ENCODE results near the gene GINM1. TPM values are rescaled to one million over a fixed set of nuclear protein-coding genes. Genes with fewer than 3 reads are reported as not detected.
A peak's percentile ranks its signal among the peaks of the same experiment; 100 is the strongest.

Gene GINM1
- 56.2 and 71.1 TPM in 2 replicates for total RNA-seq (2014; rRNA removed; shearing (Covaris generic); ENCODE audit: low replicate concordance)

DNA sequence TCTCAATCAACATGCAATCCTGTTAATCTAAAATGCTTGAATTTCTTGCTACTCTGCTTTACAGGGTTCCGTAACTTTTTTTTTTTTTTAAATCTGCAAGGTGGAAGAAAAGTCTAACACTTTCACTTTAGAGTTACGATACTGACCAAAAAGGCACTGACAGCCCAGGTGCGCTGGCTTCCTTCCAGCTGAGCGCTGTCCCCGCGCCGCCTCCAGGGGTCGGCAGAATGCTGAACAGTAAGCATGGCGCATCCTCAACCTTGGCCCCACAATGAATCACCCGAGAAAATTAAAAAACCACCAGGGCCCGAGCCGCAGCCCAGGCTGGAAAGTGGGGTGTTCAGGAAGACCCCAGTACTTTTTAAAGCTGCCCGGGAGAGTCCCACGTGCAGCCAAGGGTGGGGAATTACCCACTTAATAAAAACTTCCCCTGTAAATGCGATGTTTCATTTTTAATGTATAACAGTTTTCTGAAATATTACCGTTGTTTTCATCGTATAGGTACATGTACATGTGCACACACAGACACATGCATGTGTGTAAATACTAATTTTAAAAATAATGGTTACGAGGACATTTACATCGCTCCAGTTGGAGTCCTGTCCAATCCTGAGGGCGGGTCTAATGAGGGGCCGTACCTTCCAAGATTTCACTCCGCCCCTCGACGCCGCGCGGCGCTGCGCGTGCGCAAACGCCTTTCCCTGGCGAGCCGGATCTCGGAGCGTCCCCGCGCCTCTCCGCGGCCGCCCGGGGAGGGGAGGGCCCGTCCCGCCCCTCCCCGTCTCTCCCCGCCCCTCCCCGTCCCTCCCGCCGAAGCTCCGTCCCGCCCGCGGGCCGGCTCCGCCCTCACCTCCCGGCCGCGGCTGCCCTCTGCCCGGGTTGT lies at the start of gene GINM1:
Gene GINM1, plus strand, starts transcription at position 849 of the 883 bp plus-strand sequence. CDS start 40 bp downstream, outside the sequence.
- DNase-seq (ENCODE audit: low read depth) = peak; percentile 93
- in situ Hi-C loops (cut with HindIII; ENCODE audit: low pct_unique_long_range_greater_than_20kb, low sequenced_read_pairs) = no loop called here

GRCh38 chr6:149529650-149530049 lies 36.5 kb upstream of the GINM1 start:
- no peak for DNase-seq (ENCODE audit: low read depth)
- in situ Hi-C loops (cut with HindIII; ENCODE audit: low pct_unique_long_range_greater_than_20kb, low sequenced_read_pairs) = no loop called here

DNA sequence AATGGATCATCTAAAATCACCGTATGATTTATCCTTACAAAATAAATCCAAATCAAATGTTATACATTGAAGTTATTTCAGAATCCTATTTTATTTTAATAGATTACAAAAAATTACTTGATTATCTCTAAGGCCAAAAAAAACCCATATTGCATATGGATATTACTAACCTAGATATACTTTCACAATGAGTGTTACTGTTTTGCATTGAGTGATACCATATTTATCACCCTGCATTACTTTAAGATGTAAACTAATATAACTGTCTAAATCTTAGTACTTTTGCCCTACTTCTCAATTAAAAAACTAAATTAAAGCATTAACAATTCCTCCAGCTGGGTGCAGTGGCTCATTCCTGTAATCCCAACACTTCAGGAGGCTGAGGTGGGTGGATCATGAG lies 31.4 kb upstream of the GINM1 start:
- no peak for DNase-seq (ENCODE audit: low read depth)
- in situ Hi-C loops (cut with HindIII; ENCODE audit: low pct_unique_long_range_greater_than_20kb, low sequenced_read_pairs) = no loop called here

GRCh38 chr6:149541139-149541538 lies 25.0 kb upstream of the GINM1 start:
- in situ Hi-C loops (cut with HindIII; ENCODE audit: low pct_unique_long_range_greater_than_20kb, low sequenced_read_pairs) = no loop called here
- no peak for DNase-seq (ENCODE audit: low read depth)

DNA sequence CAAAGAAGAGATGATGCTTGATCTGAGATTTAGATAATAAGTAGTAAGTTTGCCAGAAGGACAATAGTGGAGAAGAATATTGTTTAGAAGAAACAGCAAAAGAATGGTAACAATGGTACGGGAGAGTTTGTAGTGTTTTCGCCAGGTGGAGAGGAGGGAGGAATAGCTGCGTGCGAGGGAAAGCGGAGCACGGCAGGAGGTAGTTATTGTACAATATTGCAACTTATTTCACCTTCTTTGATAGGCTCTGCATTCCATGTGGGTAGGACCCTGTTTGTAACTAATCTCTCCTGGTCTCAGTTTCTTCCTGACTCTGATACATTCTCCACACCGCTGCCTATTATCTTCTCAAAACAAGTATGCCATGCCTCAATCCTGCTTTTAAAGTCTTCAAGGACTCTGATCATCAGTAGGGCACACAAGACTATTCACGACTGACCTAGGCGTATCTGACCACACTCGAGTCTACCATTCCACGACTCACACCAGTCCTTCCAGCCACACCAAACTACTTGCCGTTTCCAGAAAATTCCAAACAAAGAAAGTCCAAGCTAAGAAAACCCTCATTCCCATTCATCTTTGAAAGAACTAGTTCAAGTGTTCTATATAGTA lies 21.4 kb upstream of the GINM1 start:
- no peak for DNase-seq (ENCODE audit: low read depth)
- in situ Hi-C loops (cut with HindIII; ENCODE audit: low pct_unique_long_range_greater_than_20kb, low sequenced_read_pairs) = no loop called here

GRCh38 chr6:149545258-149545753 lies 20.9 kb upstream of the GINM1 start:
- peak; percentile 59 for DNase-seq (ENCODE audit: low read depth)
- in situ Hi-C loops (cut with HindIII; ENCODE audit: low pct_unique_long_range_greater_than_20kb, low sequenced_read_pairs) = no loop called here

DNA sequence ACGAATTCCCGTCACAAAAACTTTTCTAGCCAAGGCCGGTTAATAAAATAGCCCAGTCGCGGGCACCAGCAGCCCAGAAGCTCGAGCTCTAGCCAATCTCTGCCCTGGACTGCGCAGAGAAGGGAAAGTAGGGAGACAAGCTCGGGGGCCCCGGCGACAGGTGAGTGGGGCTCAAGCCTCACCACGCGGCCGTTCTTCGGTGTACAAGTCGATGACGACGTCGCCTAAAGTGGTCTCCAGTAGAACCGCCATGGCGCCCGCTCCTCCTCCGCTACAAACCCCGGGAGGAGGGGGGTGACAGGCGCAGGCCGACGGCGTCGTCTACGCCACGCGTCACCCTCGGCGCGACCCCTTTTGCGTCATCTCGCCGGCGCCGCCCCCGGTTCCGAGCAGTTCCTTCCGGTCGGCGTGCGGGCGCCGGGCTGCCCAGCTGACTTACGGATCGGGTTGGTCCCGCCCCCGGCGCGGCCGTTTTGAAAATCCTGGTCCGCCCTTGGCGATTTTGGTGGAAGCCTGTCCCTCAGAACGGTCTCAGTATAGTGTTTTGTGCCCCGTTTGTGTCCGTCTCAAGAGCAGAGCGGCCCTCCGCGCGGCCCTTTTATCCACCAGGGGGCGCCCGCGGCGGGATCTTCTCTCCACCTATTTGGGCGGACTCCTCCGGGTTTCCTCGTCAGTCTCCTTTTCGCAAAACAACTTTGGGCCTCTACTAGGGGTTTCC lies 20.3 kb upstream of the GINM1 start, which contains the start of gene PPIL4:
Gene PPIL4, minus strand, starts transcription at position 290 of the 718 bp plus-strand sequence. Its CDS starts 38 bp downstream, at position 252.
- DNase-seq (ENCODE audit: low read depth) = peak; percentile 94
- in situ Hi-C loops (cut with HindIII; ENCODE audit: low pct_unique_long_range_greater_than_20kb, low sequenced_read_pairs) = no loop called here

DNA sequence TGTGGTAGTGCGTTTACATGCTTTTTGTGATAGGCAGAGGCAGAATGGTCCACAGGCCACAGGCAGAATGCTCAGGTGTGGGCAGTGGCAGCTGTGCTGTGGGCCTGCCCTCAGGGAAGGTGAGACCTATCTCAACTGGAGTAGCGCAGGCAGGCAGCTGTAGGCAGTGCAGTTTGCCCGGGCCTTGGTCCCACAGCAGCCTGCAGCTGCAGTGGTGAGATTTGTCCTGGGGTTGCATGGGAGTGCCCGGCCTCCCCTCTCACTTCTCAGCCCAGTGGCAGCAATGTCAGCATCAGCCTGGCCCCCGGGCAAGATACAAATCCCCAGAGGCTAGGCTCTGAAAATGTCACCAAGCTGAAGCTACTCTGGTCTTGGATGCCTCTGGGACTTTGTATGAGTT lies 14.3 kb upstream of the GINM1 start:
- in situ Hi-C loops (cut with HindIII; ENCODE audit: low pct_unique_long_range_greater_than_20kb, low sequenced_read_pairs) = no loop called here
- no peak for DNase-seq (ENCODE audit: low read depth)

DNA sequence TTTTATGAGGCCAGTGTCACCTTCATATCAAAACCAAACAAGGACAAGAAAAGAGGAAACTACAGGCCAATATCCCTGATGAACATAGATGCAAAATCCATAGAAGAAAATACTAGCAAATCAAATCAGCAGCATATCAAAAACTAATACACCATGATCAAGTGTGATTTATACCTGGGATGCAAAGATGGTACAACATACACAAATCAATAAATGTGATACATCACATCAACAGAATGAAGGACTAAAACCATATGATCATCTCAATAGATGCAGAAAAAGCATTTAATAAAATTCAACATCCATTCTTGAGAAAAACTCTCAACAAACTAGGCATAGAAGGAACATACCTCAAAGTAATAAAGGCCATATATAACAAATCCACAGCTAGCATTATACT lies 8.1 kb upstream of the GINM1 start:
- in situ Hi-C loops (cut with HindIII; ENCODE audit: low pct_unique_long_range_greater_than_20kb, low sequenced_read_pairs) = no loop called here
- no peak for DNase-seq (ENCODE audit: low read depth)

DNA sequence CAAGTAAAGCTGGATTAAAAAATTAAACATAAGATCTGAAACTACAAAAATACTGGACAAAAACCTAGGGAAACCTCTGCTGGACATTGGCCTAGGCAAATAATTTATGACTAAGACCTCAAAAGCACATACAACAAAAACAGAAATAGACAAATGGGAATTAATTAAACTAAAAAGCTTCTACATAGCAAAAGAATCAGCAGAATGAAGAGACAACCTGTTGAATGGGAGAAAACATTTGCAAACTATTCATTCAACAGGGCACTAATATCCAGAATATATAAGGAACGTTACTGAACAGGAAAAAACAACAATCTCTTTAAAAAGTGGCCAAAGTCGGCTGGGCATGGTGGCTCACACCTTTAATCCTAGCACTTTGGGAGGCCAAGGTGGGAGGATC lies 6.8 kb upstream of the GINM1 start:
- DNase-seq (ENCODE audit: low read depth) = no peak
- in situ Hi-C loops (cut with HindIII; ENCODE audit: low pct_unique_long_range_greater_than_20kb, low sequenced_read_pairs) = no loop called here

DNA sequence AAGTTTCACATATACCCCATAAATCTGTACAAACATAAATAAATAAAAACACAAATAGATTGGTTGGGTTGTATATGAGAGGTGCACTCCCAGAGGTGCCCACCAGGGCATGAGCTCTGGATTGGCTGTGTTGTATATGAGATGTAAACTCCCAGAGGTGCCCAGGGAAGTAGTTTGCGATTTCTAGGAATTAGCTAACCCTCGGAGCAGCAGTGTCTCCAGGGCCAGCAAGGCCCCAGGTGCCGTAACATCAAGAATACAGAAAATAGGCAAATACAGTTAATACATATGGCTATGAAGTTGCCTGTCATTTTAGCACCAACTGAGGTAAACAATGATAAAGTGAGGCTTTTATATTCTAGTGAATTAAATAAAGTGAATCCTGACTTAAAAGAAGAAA lies 5.4 kb upstream of the GINM1 start:
- peak; percentile 14 for DNase-seq (ENCODE audit: low read depth)
- in situ Hi-C loops (cut with HindIII; ENCODE audit: low pct_unique_long_range_greater_than_20kb, low sequenced_read_pairs) = no loop called here

GRCh38 chr6:149563203-149563927 lies 2.8 kb upstream of the GINM1 start:
- in situ Hi-C loops (cut with HindIII; ENCODE audit: low pct_unique_long_range_greater_than_20kb, low sequenced_read_pairs) = no loop called here
- DNase-seq (ENCODE audit: low read depth) = no peak

GRCh38 chr6:149563928-149564325 lies 2.2 kb upstream of the GINM1 start:
- DNase-seq (ENCODE audit: low read depth) = no peak
- in situ Hi-C loops (cut with HindIII; ENCODE audit: low pct_unique_long_range_greater_than_20kb, low sequenced_read_pairs) = no loop called here

DNA sequence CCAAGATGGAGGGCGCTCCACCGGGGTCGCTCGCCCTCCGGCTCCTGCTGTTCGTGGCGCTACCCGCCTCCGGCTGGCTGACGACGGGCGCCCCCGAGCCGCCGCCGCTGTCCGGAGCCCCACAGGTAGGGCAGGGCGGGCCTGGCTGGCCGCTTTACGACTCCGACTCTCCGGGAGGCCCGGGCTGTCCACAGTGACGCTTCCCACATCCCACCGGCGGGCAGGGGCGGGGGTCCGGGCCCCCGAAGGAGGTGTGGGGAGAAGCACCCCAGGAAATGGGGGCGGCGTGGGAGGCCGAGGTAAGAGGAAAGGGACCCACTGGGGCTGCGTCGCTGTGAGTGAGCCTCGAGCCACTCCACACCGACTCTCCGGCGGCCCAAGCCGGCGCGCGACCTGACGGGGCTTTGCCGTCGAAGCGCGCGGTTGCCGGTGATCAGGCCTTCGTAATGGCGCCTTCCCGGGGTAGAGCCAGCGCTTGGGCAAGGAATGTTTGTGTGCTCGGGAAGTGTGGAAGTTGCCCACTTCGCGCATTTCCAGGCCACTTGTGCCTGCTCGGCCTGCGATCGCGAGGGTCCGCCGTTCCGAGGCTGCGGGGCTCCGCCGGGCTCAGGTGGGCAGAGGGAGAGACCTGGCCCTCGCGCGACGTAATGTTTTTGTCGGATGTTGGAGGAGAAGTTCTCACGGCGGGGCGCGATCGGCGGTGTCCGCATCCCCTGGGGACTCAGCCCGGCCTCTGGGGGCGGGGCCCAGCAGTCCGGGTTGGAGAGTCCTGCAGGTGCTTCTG lies 427 bp downstream of the GINM1 start:
- in situ Hi-C loops (cut with HindIII; ENCODE audit: low pct_unique_long_range_greater_than_20kb, low sequenced_read_pairs) = no loop called here
- peak; percentile 64 for DNase-seq (ENCODE audit: low read depth)

DNA sequence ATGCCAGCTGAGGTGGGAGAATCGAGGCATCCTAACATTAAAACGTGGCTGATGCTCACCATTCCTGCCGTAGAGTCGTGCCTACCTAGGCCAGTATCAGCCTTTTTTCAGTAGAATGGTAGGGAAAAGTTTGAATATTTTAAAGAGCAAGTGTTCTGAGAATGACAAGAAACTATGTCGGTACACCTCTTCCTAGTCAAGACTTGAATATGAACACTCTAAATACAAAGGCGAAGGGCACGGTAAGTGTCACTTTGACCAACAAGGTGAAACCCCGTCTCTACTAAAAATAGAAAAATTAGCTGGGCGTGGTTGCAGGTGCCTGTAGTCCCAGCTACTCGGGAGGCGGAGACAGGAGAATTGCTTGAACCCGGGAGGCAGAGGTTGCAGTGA lies 1.0 kb downstream of the GINM1 start:
- in situ Hi-C loops (cut with HindIII; ENCODE audit: low pct_unique_long_range_greater_than_20kb, low sequenced_read_pairs) = no loop called here

GRCh38 chr6:149567945-149568585 lies 1.9 kb downstream of the GINM1 start:
- in situ Hi-C loops (cut with HindIII; ENCODE audit: low pct_unique_long_range_greater_than_20kb, low sequenced_read_pairs) = no loop called here
- no peak for DNase-seq (ENCODE audit: low read depth)

More for the DNA sequence above, 1.0 kb downstream of the GINM1 start:
- DNase-seq (ENCODE audit: low read depth) = no peak

GRCh38 chr6:149580880-149581279 lies 14.7 kb downstream of the GINM1 start:
- DNase-seq (ENCODE audit: low read depth) = no peak
- in situ Hi-C loops (cut with HindIII; ENCODE audit: low pct_unique_long_range_greater_than_20kb, low sequenced_read_pairs) = no loop called here

All from Caki2 (cell line).